Fibroblast of the aortic adventitia (primary cell): ENCODE results near the gene PIGR. TPM values are rescaled to one million over a fixed set of nuclear protein-coding genes. Genes with fewer than 3 reads are reported as not detected.

Experiments
- DNase-seq: peaks from one replicate; pipeline ENCODE4 v3.0.0-alpha.2; 2010; ENCODE audit warnings: low read depth
- H3K4me3 ChIP-seq: 2 replicates; pipeline ENCODE4 v1.5.1; 2011; ENCODE audit warnings: low read depth, mild to moderate bottlenecking, control low read depth, low read length, moderate library complexity
- CTCF ChIP-seq: IDR thresholded peaks from 2 replicates; pipeline ENCODE4 v1.5.1; 2011; ENCODE audit warnings: mild to moderate bottlenecking, low read length, control low read depth, inconsistent platforms; ENCODE audit not compliant: insufficient read depth
- total RNA-seq: library from RNA; depleted of rRNA; stranded (reverse); fragments of >200 nt; gene quantifications from 2 replicates; pipeline ENCODE4 v1.2.3, GENCODE V29; 2012; ENCODE audit warnings: low replicate concordance

The PIGR gene
- total RNA-seq, 1 donor: not detected

GRCh38 chr1:206895837-206896242 lies 50.4 kb downstream of the PIGR start:
- no peak for TF ChIP-seq CTCF

GRCh38 chr1:206895325-206895724 lies 50.9 kb downstream of the PIGR start:
- no peak for DNase-seq
- no peak overlapping the region for H3K4me3 ChIP-seq
- no peak for TF ChIP-seq CTCF

More at GRCh38 chr1:206895837-206896242, 50.4 kb downstream of the PIGR start:
- no peak overlapping the region for H3K4me3 ChIP-seq
- DNase-seq: peak; percentile 34

GRCh38 chr1:206893380-206893779 lies 52.9 kb downstream of the PIGR start:
- no peak for TF ChIP-seq CTCF
- DNase-seq: no peak
- no peak overlapping the region for H3K4me3 ChIP-seq

- peak; percentile 62 for DNase-seq
- TF ChIP-seq CTCF: no peak
- H3K4me3 ChIP-seq: no peak overlapping the region
These were observed 53.8 kb downstream of the PIGR start for GRCh38 chr1:206892351-206892984.

- no peak for TF ChIP-seq CTCF
- no peak overlapping the region for H3K4me3 ChIP-seq
- DNase-seq: no peak
These were observed 54.9 kb downstream of the PIGR start for GRCh38 chr1:206891412-206891811.

- H3K4me3 ChIP-seq: no peak overlapping the region
- peak; percentile 71 for DNase-seq
- no peak for TF ChIP-seq CTCF
These were observed 55.9 kb downstream of the PIGR start for GRCh38 chr1:206890125-206891060.
